Measurements from ENCODE around the gene TUSC2. TPM values are rescaled to one million over a fixed set of nuclear protein-coding genes. Genes with fewer than 3 reads are reported as not detected.

TUSC2 gene
- total and polyA plus RNA-seq, 9 of the 15 experiments (the other 6 are each of a cell fraction or from before 2014, with no cell fraction given) = 2.8 to 67.5 (median 25.8) TPM

- TF ChIP-seq SP2 (IDR thresholded peaks at IDR 0.05; ENCODE audit: extremely low read depth, low read depth, low read length, poor library complexity, severe bottlenecking) (no peak), ATF3 (IDR thresholded peaks at IDR 0.05) (peak; percentile 95), ATF3 (CRISPR knock-in tag; conservative IDR thresholded peaks at IDR 0.05) (peak; percentile 77; the same call in 1 of the 2 replicates), CREB3L1 (IDR thresholded peaks at IDR 0.05; ENCODE audit: borderline replicate concordance, low read depth) (peak; percentile 82; the same call in 1 of the 2 replicates), MYC (IDR thresholded peaks at IDR 0.05; ENCODE audit: low read depth, low read length) (peak; percentile 92), MYC (CRISPR knock-in tag; IDR thresholded peaks at IDR 0.05; ENCODE audit: borderline replicate concordance, low read depth) (no peak), ZNF444 (CRISPR knock-in tag; IDR thresholded peaks at IDR 0.05) (no peak), HCFC1 (IDR thresholded peaks at IDR 0.05; ENCODE audit: low read depth, low read length) (0 out of 2 replicates have a peak, but pooled peaks have one; percentile 8), HNRNPLL (IDR thresholded peaks at IDR 0.05; ENCODE audit: low read depth, low read length, poor library complexity, severe bottlenecking) (peak; percentile 55), SIN3A (IDR thresholded peaks at IDR 0.05; ENCODE audit: borderline replicate concordance in 2 of 2, control insufficient read depth in 1 of 2, low read depth in 2 of 2, low read length in 2 of 2) (peak in 1 of 2 experiments; percentile 71; a peak in 1 of 4 replicates), SMAD2 (IDR thresholded peaks at IDR 0.05; ENCODE audit: low read depth, low read length) (no peak), MYBL2 (IDR thresholded peaks at IDR 0.05; ENCODE audit: low read depth) (peak; percentile 85), MYBL2 (CRISPR knock-in tag; IDR thresholded peaks at IDR 0.05; ENCODE audit: borderline replicate concordance) (no peak), HNRNPH1 (optimal IDR thresholded peaks at IDR 0.05; ENCODE audit: low read depth, low read length) (no peak), CBX8 (IDR thresholded peaks at IDR 0.05; ENCODE audit: borderline replicate concordance, extremely low read depth, low read depth, low read length, poor library complexity, severe bottlenecking) (no peak), TAF1 (IDR thresholded peaks at IDR 0.05; ENCODE audit: control insufficient read depth, extremely low read depth, insufficient read depth, low read length, severe bottlenecking) (peak; percentile 44), ZNF583 (CRISPR knock-in tag; IDR thresholded peaks at IDR 0.05) (no peak), PREB (CRISPR knock-in tag; IDR thresholded peaks at IDR 0.05) (no peak), NONO (IDR thresholded peaks at IDR 0.05; ENCODE audit: low read depth in 2 of 2, low read length in 1 of 2) (0 out of 4 replicates have a peak, but pooled peaks of 1 of the 2 experiments have one; percentile 66), MNT (conservative IDR thresholded peaks at IDR 0.05) (peak; percentile 88 to 95)
These were observed 9.3 kb upstream of the TUSC2 start (continued) for GRCh38 chr3:50337175-50337861.
